Esophagus muscularis mucosa (tissue), 4 donors: ENCODE measurements around the gene ITPR1. TPM values are rescaled to one million over a fixed set of nuclear protein-coding genes. Genes with fewer than 3 reads are reported as not detected.

Source experiments
- DNase-seq: peaks from one replicate; pipeline ENCODE4 v3.0.0-alpha.2; 2017; ENCODE audit errors: extremely low spot score
- H3K27ac ChIP-seq, 4 donors: fragments of 200-600 bp; sonication (generic); replicated peaks in 1 of 4; 1 replicate in 3 of 4; 2 replicates in 1 of 4; pipeline ENCODE4 v1.5.1; 2016 to 2019; ENCODE audit warnings: mild to moderate bottlenecking in 1 of 4
- H3K27me3 ChIP-seq, 4 donors: fragments of 200-600 bp; sonication (generic); one replicate each; pipeline versions ENCODE4 v1.5.1 to v1.6.0; 2016 to 2019
- H3K36me3 ChIP-seq, 4 donors: fragments of 200-600 bp; sonication (generic); one replicate each; pipeline ENCODE4 v1.5.1; 2016 to 2019
- H3K4me1 ChIP-seq, 4 donors: fragments of 200-600 bp; sonication (generic); one replicate each; pipeline ENCODE4 v1.5.1; 2016 to 2019
- H3K4me3 ChIP-seq, 4 donors: fragments of 200-600 bp; sonication (generic); 1 replicate in 2 of 4; 2 replicates in 2 of 4; pipeline ENCODE4 v1.5.1; 2016 to 2019; ENCODE audit warnings: mild to moderate bottlenecking in 4 of 4, moderate library complexity in 1 of 4
- H3K9me3 ChIP-seq, 4 donors: fragments of 200-600 bp; sonication (generic); 1 replicate in 3 of 4; 2 replicates in 1 of 4; pipeline ENCODE4 v1.5.1; 2016 to 2019
- CTCF ChIP-seq, 3 experiments: fragments of 200-600 bp in 2 of 3; fragments of 450-650 bp in 1 of 3; sonication (generic) in 2 of 3; IDR thresholded peaks; one replicate each; pipeline ENCODE4 v1.5.1; 2017 to 2019; ENCODE audit warnings: antibody characterized with exemption in 3 of 3, mild to moderate bottlenecking in 2 of 3, moderate library complexity in 1 of 3
- EP300 ChIP-seq: sonication (generic); formaldehyde crosslinking; IDR thresholded peaks from one replicate; pipeline ENCODE4 v1.6.1; 2017; ENCODE audit warnings: antibody characterized with exemption
- POLR2A ChIP-seq: fragments of 450-650 bp; IDR thresholded peaks from one replicate; pipeline ENCODE4 v1.6.1; 2017; ENCODE audit warnings: antibody characterized with exemption, moderate library complexity, mild to moderate bottlenecking, low read depth
- POLR2AphosphoS5 ChIP-seq, 2 donors: sonication (generic); formaldehyde crosslinking; IDR thresholded peaks; one replicate each; pipeline ENCODE4 v1.6.1; 2017; ENCODE audit warnings: antibody characterized with exemption in 2 of 2
- WGBS: methylation state at CpG from one replicate; pipeline ENCODE4 v1.1.5; 2018; 5-methylcytosine and 5-hydroxymethylcytosine counted together
- intact Hi-C: fragments of 100-400 bp; cut with DNase I; formaldehyde crosslinking; loops from one replicate; pipeline ENCODE4 v1.15.1; 2023
- total RNA-seq, 4 donors: library from RNA; depleted of rRNA; stranded (reverse); fragments of >200 nt; gene quantifications; one replicate each; pipeline versions ENCODE4 v1.1.0 to v1.2.1, GENCODE V29; 2016

ITPR1 gene
- 100 to 1,000 TPM; 204 to 271 (median 222) TPM for total RNA-seq

- TF ChIP-seq CTCF (IDR thresholded peaks at IDR 0.05) (no peak), POLR2A (peak; percentile 97), EP300 (no peak), POLR2AphosphoS5 (IDR thresholded peaks at IDR 0.05) (peak; percentile 100)
- peak within 1 kb of the TSS; percentile 75 to 95 (median 84) for H3K4me3 ChIP-seq
- H3K27me3 ChIP-seq = no peaks in the 10 kb centered on the region
- intact Hi-C loops = loop anchor here (2.0 to 10.0 kb wide), 4 partner anchors 39 to 139 kb away; no protein-coding TSS in a partner anchor
- DNase-seq = peak; percentile 100
- H3K9me3 ChIP-seq = no peaks in the 10 kb centered on the region
- peaks cover 23 to 57% (median 48%) of the 10 kb centered on the region in 4 donors for H3K4me1 ChIP-seq
- no peaks in the 10 kb centered on the region for H3K36me3 ChIP-seq
- H3K27ac ChIP-seq = peak within 1 kb of the TSS; percentile 91 to 95 (median 94)
- under 1% methylated on average over 37 of the region's 47 CpGs for WGBS
Observed at GRCh38 chr3:4493014-4493940, at the start of gene ITPR1. ITPR1 (plus strand) TSS chr3:4493348; CDS start chr3:4516492, 23,144 bp downstream.

- peaks cover 0 to 78% (median 39%) of the 10 kb centered on the region in 4 donors for H3K36me3 ChIP-seq
- no peak overlapping the region for H3K4me3 ChIP-seq
- no peak for DNase-seq
- no peaks in the 10 kb centered on the region for H3K4me1 ChIP-seq
- H3K9me3 ChIP-seq = no peaks in the 10 kb centered on the region
- WGBS = 85% methylated on average over 3 of the region's 3 CpGs
- no peaks in the 10 kb centered on the region for H3K27me3 ChIP-seq
- no peak for TF ChIP-seq POLR2AphosphoS5 (IDR thresholded peaks at IDR 0.05)
- TF ChIP-seq POLR2A = no peak
- no peak for TF ChIP-seq CTCF (IDR thresholded peaks at IDR 0.05)
- no peak for TF ChIP-seq EP300
- intact Hi-C loops = no loop called here
- H3K27ac ChIP-seq = no peak overlapping the region
Observed at GRCh38 chr3:4447295-4447999, 45.7 kb upstream of the ITPR1 start.

GRCh38 chr3:4448187-4448586 lies 45.0 kb upstream of the ITPR1 start:
- Histone ChIP-seq H3K27me3 (no peaks in the 10 kb centered on the region), H3K36me3 (peaks cover 0 to 77% (median 39%) of the 10 kb centered on the region in 4 donors), H3K4me3 (no peak overlapping the region), H3K27ac (no peak overlapping the region), H3K9me3 (no peaks in the 10 kb centered on the region), H3K4me1 (no peaks in the 10 kb centered on the region)
- intact Hi-C loops = no loop called here
- no peak for TF ChIP-seq POLR2AphosphoS5 (IDR thresholded peaks at IDR 0.05)
- no peak for TF ChIP-seq POLR2A
- no peak for TF ChIP-seq EP300
- no peak for TF ChIP-seq CTCF (IDR thresholded peaks at IDR 0.05)
- 81% methylated on average over 6 of the region's 6 CpGs for WGBS
- no peak for DNase-seq

- Histone ChIP-seq H3K27ac (no peak overlapping the region), H3K4me3 (no peak overlapping the region), H3K27me3 (no peaks in the 10 kb centered on the region), H3K4me1 (no peaks in the 10 kb centered on the region), H3K36me3 (peaks cover 0 to 74% (median 34%) of the 10 kb centered on the region in 4 donors), H3K9me3 (no peaks in the 10 kb centered on the region)
- no peak for TF ChIP-seq POLR2AphosphoS5 (IDR thresholded peaks at IDR 0.05)
- TF ChIP-seq CTCF (IDR thresholded peaks at IDR 0.05) = no peak
- no peak for TF ChIP-seq POLR2A
- TF ChIP-seq EP300 = no peak
- intact Hi-C loops = no loop called here
- 77% methylated on average over 5 of the region's 5 CpGs for WGBS
- DNase-seq = no peak
Observed at GRCh38 chr3:4449043-4449805, 43.9 kb upstream of the ITPR1 start.
